Adrenal gland (tissue), 12 donors: ENCODE results near the gene BACE2. TPM values are rescaled to one million over a fixed set of nuclear protein-coding genes. Genes with fewer than 3 reads are reported as not detected.

ENCODE experiments used
- DNase-seq, 7 donors: peaks; one replicate each; pipeline ENCODE4 v3.0.0-alpha.2; 2019 to 2020
- H3K27ac ChIP-seq, 5 donors: fragments of 200-600 bp; sonication (generic) in 4 of 5; 1 replicate in 3 of 5; 2 replicates in 2 of 5; pipeline versions ENCODE4 v1.5.1 to v1.8.0; 2016 to 2020; ENCODE audit warnings: mild to moderate bottlenecking in 1 of 5
- H3K27me3 ChIP-seq: fragments of 200-600 bp; 2 replicates; pipeline ENCODE4 v1.8.0; 2021
- H3K36me3 ChIP-seq, 2 donors: fragments of 200-600 bp; replicated peaks in 1 of 2; 1 replicate in 1 of 2; 2 replicates in 1 of 2; pipeline versions ENCODE4 v1.5.1 to v1.8.0; 2018 to 2022
- H3K4me1 ChIP-seq, 2 donors: fragments of 200-600 bp; replicated peaks in 1 of 2; 1 replicate in 1 of 2; 2 replicates in 1 of 2; pipeline versions ENCODE4 v1.5.1 to v1.8.0; 2018 to 2021
- H3K4me3 ChIP-seq, 4 donors: fragments of 200-600 bp; sonication (generic) in 3 of 4; one replicate each; pipeline ENCODE4 v1.5.1; 2016 to 2018
- H3K9me3 ChIP-seq, 3 donors: fragments of 200-600 bp; sonication (generic) in 1 of 3; replicated peaks in 1 of 3; 1 replicate in 2 of 3; 2 replicates in 1 of 3; pipeline versions ENCODE4 v1.5.1 to v1.8.0; 2016 to 2021
- POLR2A ChIP-seq, 2 donors: fragments of 450-650 bp; IDR thresholded peaks; one replicate each; pipeline ENCODE4 v1.6.1; 2017; ENCODE audit warnings: antibody characterized with exemption in 2 of 2, mild to moderate bottlenecking in 2 of 2, moderate library complexity in 1 of 2
- WGBS, 4 donors: extraction: QIAGEN DNeasy Blood & Tissue Kit in 2 of 4; methylation state at CpG; one replicate each; pipeline versions ENCODE4 v1.1.5 to v1.1.7; 2013 to 2017; 5-methylcytosine and 5-hydroxymethylcytosine counted together
- intact Hi-C, 2 donors: fragments of 100-400 bp; cut with DNase I; formaldehyde crosslinking; loops; one replicate each; pipeline versions ENCODE4 v1.14.1 to v1.15.0; 2022 to 2023
- polyA plus RNA-seq, 3 donors: library from polyadenylated mRNA; stranded (reverse); fragments of 200-250 nt in 2 of 3; fragments of 350-450 nt in 1 of 3; fragmentation: Illumina TruSeq in 1 of 3; extraction: RNeasy Lipid Tissue Mini Kit (QIAGEN cat#74804) in 1 of 3; gene quantifications; one replicate each; pipeline ENCODE4 v1.2.3, GENCODE V29; 2013 to 2014
- total RNA-seq, 9 donors: library from RNA; depleted of rRNA in 4 of 9; stranded (reverse); fragments of >200 nt in 4 of 9; fragments of 120-200 nt in 1 of 9; fragmentation: NEBNext Ultra II Directional in 1 of 9; extraction: Animal tissue kit (Norgen Biotek cat#: 25700) in 1 of 9; gene quantifications; one replicate each; pipeline versions ENCODE4 v1.1.0 to v1.2.4, GENCODE V29; 2013 to 2023
- TF ChIP-seq, protein P1 (sequence below), 6 experiments: fragments of 450-650 bp in 4 of 6; fragments of 200-600 bp in 2 of 6; sonication (generic) in 1 of 6; IDR thresholded peaks; 1 replicate in 5 of 6; 2 replicates in 1 of 6; pipeline versions ENCODE4 v1.5.1 to v1.8.0; 2016 to 2021; ENCODE audit warnings: antibody characterized with exemption in 6 of 6, mild to moderate bottlenecking in 2 of 6, moderate library complexity in 1 of 6
- donor health status: healthy with polysubstance abuse.
- donor health status: Bipolar disorder and iron deficiency.
- donor health status: DM: yes; HTN: yes; CAD: no.
- donor health status: DM: no; HTN: no; CAD: no.
- donor health status: DM: no; HTN: no; CAD: no.
- donor health status: DM: yes; HTN: yes; CAD: no.

BACE2 gene
- total and polyA plus RNA-seq, 12 donors = 3.9 to 24.4 (median 13.8) TPM

DNA sequence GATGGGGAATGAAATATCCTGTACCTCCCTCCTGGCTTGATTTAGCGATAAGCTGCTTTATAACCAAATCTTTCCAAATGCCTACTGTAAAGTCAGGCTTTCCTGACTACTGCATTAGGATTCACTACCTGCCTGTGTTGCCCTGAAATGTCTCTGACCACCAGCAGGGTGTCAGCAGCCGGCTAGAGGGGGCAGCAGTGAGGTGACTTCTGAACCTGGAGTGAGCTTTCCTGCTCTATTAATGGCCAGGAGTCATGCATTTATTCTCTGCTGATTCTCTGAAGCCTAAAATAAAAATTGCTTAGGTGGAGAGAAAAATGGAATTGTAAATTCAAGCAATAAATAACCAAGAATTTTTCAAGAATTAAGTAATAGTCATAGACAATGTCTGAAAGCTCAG, 2.5 kb downstream of the BACE2 start:
- no peak overlapping the region for H3K4me3 ChIP-seq
- peaks cover 0 to 5% of the 10 kb centered on the region in 2 donors for H3K4me1 ChIP-seq
- TF ChIP-seq POLR2A (IDR thresholded peaks at IDR 0.05) = no peak
- TF ChIP-seq, protein P1, sequence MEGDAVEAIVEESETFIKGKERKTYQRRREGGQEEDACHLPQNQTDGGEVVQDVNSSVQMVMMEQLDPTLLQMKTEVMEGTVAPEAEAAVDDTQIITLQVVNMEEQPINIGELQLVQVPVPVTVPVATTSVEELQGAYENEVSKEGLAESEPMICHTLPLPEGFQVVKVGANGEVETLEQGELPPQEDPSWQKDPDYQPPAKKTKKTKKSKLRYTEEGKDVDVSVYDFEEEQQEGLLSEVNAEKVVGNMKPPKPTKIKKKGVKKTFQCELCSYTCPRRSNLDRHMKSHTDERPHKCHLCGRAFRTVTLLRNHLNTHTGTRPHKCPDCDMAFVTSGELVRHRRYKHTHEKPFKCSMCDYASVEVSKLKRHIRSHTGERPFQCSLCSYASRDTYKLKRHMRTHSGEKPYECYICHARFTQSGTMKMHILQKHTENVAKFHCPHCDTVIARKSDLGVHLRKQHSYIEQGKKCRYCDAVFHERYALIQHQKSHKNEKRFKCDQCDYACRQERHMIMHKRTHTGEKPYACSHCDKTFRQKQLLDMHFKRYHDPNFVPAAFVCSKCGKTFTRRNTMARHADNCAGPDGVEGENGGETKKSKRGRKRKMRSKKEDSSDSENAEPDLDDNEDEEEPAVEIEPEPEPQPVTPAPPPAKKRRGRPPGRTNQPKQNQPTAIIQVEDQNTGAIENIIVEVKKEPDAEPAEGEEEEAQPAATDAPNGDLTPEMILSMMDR (IDR thresholded peaks at IDR 0.05) = peak in 5 of 6 experiments; percentile 8 to 32 (median 12)
- no peak for DNase-seq
- no peaks in the 10 kb centered on the region for H3K27me3 ChIP-seq
- no peak overlapping the region for H3K27ac ChIP-seq
- intact Hi-C loops = no loop called here
- H3K36me3 ChIP-seq = no peaks in the 10 kb centered on the region
- WGBS, 4 donors = 46 to 56% (median 53%) methylated on average over 2 of the region's 2 CpGs
- H3K9me3 ChIP-seq = no peaks in the 10 kb centered on the region

DNA sequence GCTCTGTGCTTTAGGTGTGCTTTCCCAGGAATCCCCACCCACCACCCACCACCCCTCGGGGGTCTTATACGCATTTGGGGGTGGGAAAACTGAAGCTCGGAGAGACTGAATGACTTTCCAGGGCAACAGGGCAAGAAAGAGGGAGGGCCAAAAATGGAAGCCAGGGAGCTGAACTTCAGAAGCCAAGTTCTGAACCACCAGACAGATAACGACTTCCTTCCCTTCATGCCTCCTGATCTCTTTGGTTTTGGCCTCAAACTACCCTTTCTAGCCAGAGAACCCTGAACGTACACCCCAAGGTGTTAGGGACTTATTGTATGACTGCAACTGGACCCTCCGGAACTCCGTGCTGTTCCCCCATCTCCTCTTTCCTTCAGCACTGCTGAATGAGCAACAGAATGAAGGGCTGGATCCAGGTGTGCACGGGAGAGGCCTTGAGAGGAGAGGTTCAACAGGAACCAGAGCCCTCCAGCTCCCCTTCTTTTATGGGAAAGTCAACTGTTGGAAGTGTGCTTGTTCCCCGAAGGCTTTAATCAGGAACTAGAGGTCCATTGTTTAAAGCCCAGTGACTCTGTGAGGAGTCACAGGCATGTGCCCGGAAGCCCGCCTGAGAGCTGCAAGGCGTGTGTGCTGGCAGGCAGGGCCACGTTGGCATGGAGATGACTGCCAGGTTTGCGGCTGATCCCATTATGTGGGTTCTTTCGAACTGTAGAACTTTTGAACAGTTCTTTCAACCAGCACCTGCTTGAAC, 3.1 kb downstream of the BACE2 start:
- Histone ChIP-seq H3K9me3 (no peaks in the 10 kb centered on the region), H3K36me3 (no peaks in the 10 kb centered on the region), H3K27me3 (no peaks in the 10 kb centered on the region), H3K4me1 (peaks cover 0 to 5% of the 10 kb centered on the region in 2 donors), H3K4me3 (no peak overlapping the region), H3K27ac (no peak overlapping the region)
- 61 to 83% (median 80%) methylated on average over 10 to 15 of the region's 15 CpGs for WGBS, 4 donors
- DNase-seq = no peak
- intact Hi-C loops = no loop called here
- TF ChIP-seq POLR2A (IDR thresholded peaks at IDR 0.05) = no peak
- TF ChIP-seq, protein P1 (IDR thresholded peaks at IDR 0.05) = no peak

DNA sequence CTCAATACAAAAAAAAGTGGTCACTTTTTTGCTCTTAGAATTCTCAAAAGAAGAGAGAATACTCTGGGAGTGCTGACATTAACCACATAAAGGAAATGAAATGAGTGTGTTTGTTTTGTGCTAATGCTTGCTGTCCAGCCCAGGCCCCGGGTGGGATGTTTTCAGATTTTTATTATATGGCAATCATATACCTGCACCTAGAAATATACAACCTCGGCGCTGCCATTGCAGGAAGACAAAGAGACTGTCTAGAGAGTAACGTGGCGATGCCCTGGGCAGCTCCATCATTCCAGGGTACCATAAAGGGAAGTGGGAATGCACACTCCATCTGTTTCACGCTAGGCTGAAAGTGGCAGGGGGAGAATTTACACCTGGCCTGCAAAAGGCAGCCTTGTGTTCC, 7.1 kb downstream of the BACE2 start:
- Histone ChIP-seq H3K27me3 (no peaks in the 10 kb centered on the region), H3K36me3 (no peaks in the 10 kb centered on the region), H3K4me3 (no peak overlapping the region), H3K27ac (no peak overlapping the region), H3K4me1 (no peaks in the 10 kb centered on the region), H3K9me3 (no peaks in the 10 kb centered on the region)
- intact Hi-C loops = no loop called here
- 83 to 96% (median 92%) methylated on average over 6 of the region's 6 CpGs for WGBS, 4 donors
- no peak for DNase-seq
- TF ChIP-seq, protein P1 (IDR thresholded peaks at IDR 0.05) = no peak
- no peak for TF ChIP-seq POLR2A (IDR thresholded peaks at IDR 0.05)

DNA sequence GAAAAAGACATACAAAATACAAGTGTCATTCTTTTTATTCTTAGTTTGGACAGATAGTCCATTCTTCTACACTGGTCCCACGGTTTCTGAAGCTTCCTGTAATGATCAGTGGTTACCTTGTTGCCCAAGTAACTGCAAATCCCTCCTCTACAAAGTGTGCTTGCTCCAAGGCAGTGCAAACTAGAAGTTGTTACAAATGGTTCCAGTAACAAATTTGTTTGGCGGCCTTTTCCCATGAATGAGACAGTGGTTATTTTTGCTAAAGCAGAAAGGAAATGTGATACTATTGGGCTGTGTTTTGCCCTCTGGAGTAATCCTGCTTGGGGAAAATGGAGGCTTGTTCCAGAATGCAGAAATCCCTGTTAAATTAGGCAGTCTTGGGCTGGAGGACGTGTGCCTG, 8.9 kb downstream of the BACE2 start:
- intact Hi-C loops = no loop called here
- no peaks in the 10 kb centered on the region for H3K36me3 ChIP-seq
- no peak overlapping the region for H3K4me3 ChIP-seq
- no peak overlapping the region for H3K27ac ChIP-seq
- no peaks in the 10 kb centered on the region for H3K9me3 ChIP-seq
- no peak for DNase-seq
- no peaks in the 10 kb centered on the region for H3K27me3 ChIP-seq
- TF ChIP-seq, protein P1 (IDR thresholded peaks at IDR 0.05) = no peak
- no peak for TF ChIP-seq POLR2A (IDR thresholded peaks at IDR 0.05)
- 82 to 85% (median 83%) methylated on average over 3 of the region's 3 CpGs for WGBS, 4 donors
- no peaks in the 10 kb centered on the region for H3K4me1 ChIP-seq
